HG02870 (cell line): ENCODE data around the gene POLR2B.
A peak's percentile ranks its signal among the peaks of the same experiment; 100 is the strongest.
"Not testable (repeated sequence)": the region's sequence is repeated elsewhere in the genome, so short reads cannot be mapped to it uniquely, and the experiment has no call there.

Experiments
- ATAC-seq: cut with Tn5 transposase; IDR thresholded peaks from one replicate; pipeline ENCODE4 v1.9.1; 2021; ENCODE audit warnings: mild to moderate bottlenecking, moderate library complexity; ENCODE audit not compliant: unreplicated experiment

POLR2B gene

DNA sequence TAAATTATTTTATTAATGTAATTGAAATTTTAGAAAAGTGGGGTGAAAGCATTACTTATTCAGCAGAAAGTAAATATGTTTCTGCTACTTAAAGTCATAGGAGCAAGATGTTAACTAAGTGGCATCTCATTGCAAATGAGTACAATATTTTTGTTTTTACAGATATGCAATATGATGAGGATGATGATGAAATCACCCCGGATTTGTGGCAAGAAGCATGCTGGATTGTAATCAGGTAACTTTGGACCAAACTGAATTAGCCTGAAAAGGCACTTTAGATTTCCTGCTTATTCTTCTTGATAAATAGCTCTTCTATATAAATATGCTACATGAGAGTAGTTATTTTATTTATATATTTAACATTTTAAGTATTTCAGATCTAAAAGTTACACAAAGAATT, 7.5 kb downstream of the POLR2B start:
- no peak for ATAC-seq

- ATAC-seq, result no peak
Observed at GRCh38 chr4:56986952-56987351, 8.3 kb downstream of the POLR2B start.

GRCh38 chr4:56990109-56990905, 11.6 kb downstream of the POLR2B start:
- no peak for ATAC-seq

- ATAC-seq, result no peak
Observed at GRCh38 chr4:56995525-56995924, 16.8 kb downstream of the POLR2B start.

DNA sequence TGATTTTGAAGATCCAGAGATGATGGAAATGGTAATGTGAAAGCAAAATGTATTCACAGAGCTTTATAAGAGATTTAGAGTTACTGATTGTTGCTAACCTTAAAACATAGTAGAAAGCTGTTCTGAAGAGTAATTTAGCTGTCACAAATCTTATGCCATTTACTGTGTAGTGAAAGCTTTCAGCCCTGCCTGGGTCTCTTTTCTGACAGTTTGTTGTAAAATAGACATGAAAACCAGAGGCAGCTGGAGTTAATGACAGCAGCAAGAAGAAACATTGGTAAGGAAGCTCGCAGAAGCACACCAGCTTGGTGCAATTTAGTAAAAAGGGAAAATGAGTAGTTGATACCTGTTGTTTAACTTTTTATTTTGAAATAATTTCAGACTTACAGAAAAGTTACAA, 21.1 kb downstream of the POLR2B start:
- no peak for ATAC-seq

- no peak for ATAC-seq
Observed at GRCh38 chr4:57013543-57014120, 34.9 kb downstream of the POLR2B start.

- ATAC-seq, result no peak
Observed at GRCh38 chr4:57018980-57019379, 40.3 kb downstream of the POLR2B start.

DNA sequence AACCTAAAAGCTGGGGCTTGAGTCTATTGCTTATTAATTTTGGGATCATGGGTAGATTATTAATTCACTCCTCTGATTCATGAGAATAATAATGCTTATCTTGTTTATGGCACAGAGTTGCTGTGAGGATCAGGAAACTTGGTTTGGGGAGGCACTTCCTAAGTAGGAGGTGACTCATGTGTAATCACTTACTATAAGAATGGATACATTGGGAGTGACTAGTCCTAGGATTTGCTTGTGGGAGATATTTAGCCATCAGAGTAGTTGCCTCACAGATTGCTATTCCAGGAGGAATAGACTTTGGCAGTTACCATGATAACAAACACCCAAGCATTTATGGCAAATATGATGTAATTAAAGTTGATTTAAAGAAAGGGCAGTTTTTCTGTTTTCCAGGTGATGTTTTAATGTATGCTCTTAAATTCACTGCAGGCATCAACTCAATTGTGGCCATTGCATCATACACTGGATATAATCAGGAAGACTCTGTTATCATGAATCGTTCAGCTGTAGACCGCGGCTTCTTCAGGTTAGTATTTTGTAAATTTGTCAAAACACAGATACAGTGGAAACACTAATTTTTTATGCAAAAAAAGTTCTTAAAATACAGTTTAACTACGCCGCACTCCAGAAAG, 41.9 kb downstream of the POLR2B start:
- no peak for ATAC-seq

DNA sequence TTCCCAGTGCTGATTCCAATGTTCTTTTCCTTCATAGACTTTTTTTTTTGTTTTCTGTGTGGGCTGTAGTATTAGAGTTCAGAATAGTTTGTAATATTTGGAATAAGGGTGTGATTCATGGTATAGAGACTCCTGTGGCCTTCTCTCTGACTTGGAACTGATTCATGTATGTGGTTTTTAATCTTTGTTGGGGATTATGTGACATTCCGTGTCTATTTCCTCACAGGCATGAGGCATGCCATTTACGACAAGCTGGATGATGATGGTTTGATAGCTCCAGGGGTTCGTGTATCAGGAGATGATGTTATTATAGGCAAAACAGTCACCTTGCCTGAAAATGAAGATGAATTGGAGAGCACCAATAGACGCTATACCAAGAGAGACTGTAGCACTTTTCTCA, 44.4 kb downstream of the POLR2B start:
- ATAC-seq, result no peak

- ATAC-seq, result no peak
Observed at GRCh38 chr4:57034520-57034919, 55.8 kb downstream of the POLR2B start.

GRCh38 chr4:57037982-57038604, 59.4 kb downstream of the POLR2B start:
- ATAC-seq, result peak; percentile 53

GRCh38 chr4:57039345-57039744, 60.6 kb downstream of the POLR2B start:
- ATAC-seq, result no peak

DNA sequence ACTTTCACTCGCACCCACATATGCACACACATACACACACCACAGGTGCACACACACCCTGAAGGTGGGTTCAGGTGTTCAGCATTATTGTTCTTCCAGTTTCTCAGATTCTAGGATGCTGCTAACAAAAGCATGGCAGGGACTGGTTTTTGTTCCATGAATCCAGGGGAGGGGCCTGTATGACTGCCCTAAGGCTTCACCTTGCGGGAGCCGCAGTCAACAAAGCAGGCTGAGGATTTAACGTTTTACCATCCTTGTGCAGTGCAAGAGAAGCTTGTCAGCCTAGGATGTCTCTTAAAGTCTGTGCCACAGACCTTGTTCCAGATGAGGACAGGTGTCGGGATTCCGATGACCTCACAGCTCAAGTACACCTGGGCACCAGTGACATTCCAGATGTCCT, 61.8 kb downstream of the POLR2B start:
- no peak for ATAC-seq

DNA sequence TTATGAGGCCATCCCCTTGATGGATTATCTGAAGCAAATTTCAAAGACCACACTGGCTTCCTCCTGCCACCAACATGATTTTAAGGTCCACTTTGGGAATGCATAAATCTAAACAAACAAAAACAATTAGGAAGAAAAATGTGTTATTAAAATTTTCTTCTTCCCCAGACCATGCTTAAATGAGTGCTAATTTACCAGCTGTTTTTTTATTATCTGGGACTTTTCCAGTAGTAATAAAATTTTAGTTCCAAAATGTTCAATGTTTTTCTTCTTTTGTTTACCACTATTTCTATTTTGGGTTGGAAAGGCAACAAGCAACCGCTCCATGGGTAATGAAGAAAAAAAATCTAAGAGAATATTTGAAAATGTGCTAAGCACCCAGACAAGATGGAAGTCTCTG, 62.3 kb downstream of the POLR2B start:
- no peak for ATAC-seq

DNA sequence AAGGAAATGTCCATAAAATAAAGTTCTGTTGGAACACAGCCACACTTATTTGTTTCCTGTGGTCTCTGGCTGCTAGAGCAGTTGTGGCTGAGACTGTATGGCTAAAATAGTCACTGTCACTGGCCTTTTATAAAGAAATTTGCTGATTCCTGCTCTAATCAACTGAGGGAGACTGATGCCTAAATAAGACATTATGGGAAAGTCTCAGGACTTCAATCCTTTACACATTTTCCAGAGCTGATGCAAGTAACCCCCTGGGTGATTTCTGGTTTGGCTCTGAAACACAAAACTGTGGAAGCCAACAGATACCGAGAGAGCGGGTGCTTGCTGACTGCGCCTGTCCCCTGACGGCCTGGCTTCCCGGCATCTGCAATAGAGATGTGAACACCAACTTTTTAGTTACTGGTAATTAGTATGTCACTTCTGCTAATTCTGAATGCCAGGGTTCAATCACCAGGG, 64.0 kb downstream of the POLR2B start:
- ATAC-seq, result no peak

DNA sequence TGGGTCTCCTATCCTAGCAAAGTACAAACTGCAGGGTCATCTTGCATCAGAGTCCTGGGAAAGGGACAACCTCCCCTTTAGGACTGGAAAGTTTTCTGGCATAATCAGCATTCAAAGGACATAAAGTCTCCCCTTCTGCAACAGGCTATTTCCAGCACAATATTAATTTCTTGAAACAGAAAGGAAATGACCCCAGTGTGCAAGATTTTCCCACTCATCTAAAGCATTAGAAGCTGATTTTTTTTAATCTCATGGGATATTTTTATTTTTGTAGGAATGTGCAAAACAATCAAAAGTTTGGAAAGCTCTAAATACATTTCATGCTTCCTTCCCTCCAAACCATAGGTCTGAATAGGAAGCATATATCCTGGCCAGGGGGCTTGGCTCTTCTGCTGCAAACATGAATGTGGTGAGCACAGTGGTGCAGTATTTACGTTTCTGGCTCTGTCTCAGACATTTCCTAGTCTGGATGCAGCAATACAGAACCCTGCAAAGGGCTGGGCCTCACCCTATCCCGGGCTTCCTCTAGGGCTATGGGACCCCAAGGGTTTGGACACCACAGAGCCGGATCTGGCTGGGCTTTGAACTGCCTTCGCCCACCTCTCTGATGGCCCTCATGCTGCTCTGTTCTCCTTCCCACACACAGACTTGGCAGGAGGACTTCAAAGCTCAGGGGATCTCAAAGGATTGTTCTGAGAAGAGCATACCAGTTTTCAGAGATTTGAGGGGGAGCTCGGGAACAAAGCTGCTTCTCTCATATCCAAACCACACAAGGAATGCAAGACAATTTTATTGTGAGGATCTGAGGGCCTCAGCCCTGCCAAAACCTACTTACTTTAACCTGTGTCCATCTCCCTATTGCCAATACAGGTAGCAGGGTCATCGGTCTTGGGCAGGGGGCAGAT, 64.9 kb downstream of the POLR2B start:
- ATAC-seq, result no peak

DNA sequence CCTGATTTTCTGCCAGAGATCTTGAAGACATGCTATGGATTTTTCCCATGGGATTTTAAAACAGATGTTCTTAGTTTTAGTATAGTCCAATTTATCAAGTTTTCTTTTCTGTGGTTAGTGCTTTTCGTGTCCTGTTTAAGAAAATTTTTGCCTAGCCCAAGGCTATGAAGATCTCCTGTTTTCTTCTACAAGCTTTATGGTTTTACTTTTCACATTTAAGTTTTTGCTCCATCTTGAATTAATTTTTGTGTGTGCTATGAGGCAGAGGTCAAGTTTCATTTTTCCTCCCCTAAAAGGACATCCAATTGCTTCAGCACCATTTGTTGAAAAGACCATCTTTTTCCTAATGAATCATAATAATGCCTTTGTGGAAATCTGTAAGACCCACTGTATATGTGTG, 65.6 kb downstream of the POLR2B start:
- no peak for ATAC-seq

GRCh38 chr4:57044996-57045395, 66.3 kb downstream of the POLR2B start:
- no peak for ATAC-seq

DNA sequence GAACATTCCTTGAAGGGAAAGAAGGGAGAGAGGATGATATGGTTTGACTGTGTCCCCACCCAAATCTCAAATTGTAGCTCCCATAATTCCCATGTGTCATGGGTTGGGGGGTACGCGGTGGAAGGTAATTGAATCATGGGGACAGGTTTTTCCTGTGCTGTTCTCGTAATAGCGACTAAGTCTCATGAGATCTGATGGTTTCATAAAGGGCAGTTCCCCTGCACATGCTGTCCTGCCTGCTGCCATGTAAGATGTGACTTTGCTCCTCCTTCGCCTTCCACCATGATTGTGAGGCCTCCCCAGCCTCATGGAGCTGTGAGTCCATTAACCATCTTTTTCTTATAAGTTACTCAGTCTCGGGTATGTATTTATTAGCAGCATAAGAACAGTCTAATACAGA, 68.3 kb downstream of the POLR2B start:
- not testable (repeated sequence) for ATAC-seq

- ATAC-seq, result no peak
Observed at GRCh38 chr4:57048590-57049304, 70.1 kb downstream of the POLR2B start.
